GM13977 (cell line): ENCODE results near the gene MTX2.

Experiments used
- DNase-seq: peaks from one replicate; pipeline ENCODE4 v3.0.0; 2012; ENCODE audit warnings: low spot score
- in situ Hi-C: fragments of 300-500 bp; cut with MboI; formaldehyde crosslinking; loops from one replicate; pipeline ENCODE4 v1.12.0; 2022; ENCODE audit warnings: low sequenced_read_pairs, low pct_unique_long_range_greater_than_20kb, mixed read lengths, inconsistent platforms; ENCODE audit not compliant: unreplicated experiment
- TF ChIP-seq, protein P1 (sequence below): IDR thresholded peaks from 2 replicates; pipeline ENCODE4 v1.5.1; 2012; ENCODE audit warnings: mild to moderate bottlenecking, control low read depth; ENCODE audit not compliant: insufficient read depth; ENCODE audit errors: extremely low read depth, missing control alignments

Gene MTX2

DNA sequence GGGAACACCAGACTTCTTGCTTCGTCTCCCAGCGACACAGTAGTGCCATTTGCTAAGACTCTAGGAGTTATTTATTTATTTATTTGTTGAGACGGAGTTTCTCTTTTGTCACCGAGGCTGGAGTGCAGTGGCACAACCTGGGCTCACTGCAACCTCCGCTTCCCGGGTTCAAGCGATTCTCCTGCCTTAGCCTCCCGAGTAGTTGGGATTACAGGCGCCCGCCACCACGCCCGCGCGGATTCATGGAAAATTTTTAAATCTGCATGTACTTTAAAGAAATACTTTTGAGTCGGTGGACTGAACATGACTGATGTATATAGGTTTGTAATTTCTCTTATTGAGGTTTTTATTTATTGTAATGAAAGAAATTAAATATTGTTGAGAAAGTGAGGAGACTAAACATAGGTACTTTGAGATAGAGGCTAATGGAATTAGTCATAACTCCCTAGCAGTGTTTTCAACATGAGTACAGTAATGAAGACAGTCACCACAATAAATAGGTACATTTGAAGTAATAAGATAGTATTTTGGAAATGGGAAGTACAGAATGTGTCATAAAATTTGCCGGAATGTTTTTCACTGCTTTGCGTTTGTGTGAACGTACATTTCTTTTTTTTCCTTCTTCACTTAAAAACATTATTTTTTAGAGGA lies 983 bp downstream of the MTX2 start:
- TF ChIP-seq, protein P1, sequence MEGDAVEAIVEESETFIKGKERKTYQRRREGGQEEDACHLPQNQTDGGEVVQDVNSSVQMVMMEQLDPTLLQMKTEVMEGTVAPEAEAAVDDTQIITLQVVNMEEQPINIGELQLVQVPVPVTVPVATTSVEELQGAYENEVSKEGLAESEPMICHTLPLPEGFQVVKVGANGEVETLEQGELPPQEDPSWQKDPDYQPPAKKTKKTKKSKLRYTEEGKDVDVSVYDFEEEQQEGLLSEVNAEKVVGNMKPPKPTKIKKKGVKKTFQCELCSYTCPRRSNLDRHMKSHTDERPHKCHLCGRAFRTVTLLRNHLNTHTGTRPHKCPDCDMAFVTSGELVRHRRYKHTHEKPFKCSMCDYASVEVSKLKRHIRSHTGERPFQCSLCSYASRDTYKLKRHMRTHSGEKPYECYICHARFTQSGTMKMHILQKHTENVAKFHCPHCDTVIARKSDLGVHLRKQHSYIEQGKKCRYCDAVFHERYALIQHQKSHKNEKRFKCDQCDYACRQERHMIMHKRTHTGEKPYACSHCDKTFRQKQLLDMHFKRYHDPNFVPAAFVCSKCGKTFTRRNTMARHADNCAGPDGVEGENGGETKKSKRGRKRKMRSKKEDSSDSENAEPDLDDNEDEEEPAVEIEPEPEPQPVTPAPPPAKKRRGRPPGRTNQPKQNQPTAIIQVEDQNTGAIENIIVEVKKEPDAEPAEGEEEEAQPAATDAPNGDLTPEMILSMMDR, result no peak
- DNase-seq, result peak; percentile 26
- in situ Hi-C loops, result no loop called here

DNA sequence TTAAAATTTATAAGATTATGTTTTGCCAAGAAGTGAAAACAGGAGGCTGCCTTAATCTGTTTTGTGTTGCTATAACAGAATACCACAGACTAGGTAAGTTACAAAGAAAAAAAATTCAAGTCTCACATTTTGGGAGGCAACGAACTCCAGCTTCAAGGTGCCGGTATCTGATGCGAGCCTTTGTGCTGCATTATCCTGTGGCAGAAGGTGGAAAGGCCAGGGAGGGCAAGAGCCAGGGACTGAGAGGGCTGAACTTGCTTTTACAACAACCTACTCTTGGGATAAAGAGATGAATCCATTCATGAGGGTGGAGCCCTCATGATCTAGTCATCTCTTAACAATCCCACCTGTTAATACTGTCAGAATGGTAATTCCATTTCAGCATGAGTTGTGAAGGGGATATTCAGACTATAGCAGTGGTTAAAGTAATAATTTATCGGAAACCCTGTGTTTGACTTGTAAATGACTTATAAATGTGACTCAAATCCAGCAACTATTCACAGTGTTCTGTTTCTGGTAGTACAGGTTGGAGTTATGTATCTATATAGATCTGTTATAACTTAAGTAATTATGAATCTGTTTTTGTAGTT lies 3.7 kb downstream of the MTX2 start:
- TF ChIP-seq, protein P1, result no peak
- no peak for DNase-seq
- in situ Hi-C loops, result no loop called here

DNA sequence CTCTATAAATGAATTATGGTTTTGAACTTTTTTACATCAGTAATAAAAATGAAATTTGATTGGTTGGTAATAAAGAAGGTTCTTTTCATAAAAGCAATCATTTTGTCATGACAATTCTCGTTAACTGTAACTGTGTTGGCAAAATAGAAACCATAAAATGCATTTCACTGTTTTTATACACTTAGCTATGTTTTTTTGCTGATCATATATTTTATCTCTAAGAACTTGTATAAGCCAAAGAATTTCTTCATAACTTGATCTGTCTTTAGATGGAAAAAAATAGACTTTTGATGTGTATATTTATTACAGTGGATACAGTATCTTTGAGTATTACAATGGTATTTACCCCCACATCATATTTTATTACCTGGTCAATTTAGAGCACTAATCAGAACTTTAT lies 9.7 kb downstream of the MTX2 start:
- no peak for DNase-seq
- in situ Hi-C loops, result no loop called here

DNA sequence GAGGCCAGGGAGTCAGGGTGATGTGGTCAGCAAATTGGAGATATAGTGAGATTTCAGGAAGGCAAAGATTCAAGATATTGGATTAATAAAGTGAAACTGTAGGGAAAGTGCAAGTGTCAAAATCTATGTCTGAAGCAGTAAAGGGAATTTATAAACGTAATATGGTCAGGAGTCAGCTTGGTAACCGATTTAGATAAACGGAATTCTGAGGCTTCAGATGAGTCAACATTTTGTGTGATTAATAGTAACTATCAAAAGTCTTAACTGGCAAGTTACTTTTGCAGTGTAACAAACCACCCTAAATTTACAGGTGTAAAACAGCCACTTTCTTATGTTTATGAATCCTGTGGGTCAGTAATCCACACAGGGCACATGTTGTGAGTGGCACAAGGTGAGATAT lies 10.9 kb downstream of the MTX2 start:
- TF ChIP-seq, protein P1, result no peak
- in situ Hi-C loops, result no loop called here
- no peak for DNase-seq

More for the DNA sequence above, 9.7 kb downstream of the MTX2 start:
- TF ChIP-seq, protein P1, result no peak

DNA sequence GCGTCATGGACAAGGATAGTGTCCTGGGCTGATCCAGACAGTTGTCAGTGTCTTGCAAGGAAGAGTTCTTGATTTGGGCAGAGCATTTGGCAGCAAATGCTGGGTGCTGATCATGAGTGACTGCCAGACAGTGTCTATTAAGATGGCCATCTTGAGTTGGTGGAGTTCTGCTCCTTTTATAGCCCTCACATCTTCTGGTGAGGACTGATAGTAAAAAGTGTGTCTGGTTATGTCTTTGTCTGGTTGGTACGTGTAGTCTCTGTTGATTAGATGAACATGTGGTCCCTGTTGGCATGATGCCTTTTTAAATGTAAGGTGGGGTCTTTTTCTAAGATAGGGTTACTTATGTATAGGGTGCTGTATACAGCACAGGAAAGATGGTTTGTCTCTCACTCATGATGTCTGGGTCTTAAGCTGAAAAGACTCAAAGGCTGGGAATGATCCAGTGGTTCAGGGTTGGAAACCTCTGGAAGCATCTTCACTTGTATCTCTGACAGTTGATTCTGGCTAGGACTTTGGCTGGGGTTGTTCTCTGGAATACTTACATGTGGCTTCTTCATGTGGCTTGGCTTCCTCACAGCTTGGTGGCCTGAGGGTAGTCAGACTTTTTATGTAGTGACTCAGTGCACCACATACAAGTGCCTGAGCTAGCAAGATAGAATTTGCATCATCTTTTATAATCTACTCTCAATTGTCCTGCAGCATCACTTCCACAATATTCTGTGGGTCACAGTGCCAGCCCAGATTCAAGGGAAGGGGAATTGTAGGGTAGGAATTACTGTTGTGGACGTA lies 11.8 kb downstream of the MTX2 start:
- no peak for DNase-seq
- TF ChIP-seq, protein P1, result no peak
- in situ Hi-C loops, result no loop called here

DNA sequence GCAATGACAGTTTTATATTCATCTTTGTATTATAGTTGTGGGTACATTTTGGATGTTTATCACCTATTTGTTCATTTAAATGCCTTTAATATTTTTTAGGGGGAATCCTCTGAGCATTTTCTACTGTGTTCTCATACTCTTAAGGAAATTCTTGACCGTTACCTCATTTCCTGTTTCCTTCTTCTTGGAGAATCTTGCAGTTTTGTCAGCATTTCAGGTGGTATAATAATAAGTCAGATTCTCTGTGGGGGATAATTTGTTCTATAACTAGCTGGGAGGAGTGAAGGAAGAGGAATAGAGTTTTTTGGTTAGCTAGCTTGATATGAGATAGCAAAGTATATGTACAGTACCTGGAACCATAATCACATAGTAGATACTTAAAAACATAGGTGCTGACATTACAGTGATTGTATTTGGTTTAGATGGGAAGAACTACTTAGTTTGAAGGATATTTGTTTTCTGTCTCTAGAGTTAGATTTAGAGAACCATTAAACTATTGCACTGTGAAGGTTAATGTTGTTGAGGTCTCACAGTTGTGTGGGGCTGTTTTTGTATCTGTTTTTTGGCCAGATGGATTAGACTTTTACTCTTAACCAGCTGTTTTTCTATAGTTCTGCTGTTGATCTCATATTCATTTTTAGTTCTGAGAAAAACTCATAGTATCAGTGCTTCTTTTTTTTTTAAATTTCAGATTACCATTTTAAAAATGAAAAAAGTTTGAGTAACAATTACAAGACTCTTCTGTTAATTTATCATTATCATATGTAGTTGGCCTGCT lies 14.2 kb downstream of the MTX2 start:
- TF ChIP-seq, protein P1, result no peak
- no peak for DNase-seq
- in situ Hi-C loops, result no loop called here
